ENCODE measurements around the gene RGSL1.
A peak's percentile ranks its signal among the peaks of the same experiment; 100 is the strongest.

The RGSL1 gene

GRCh38 chr1:182552527-182552926 lies 102.6 kb downstream of the RGSL1 start:
- DNase-seq, result no peak

GRCh38 chr1:182555493-182555892 lies 105.5 kb downstream of the RGSL1 start:
- no peak for DNase-seq

- DNase-seq, result no peak
These were observed 106.3 kb downstream of the RGSL1 start for GRCh38 chr1:182556279-182556678.

- DNase-seq, result no peak
These were observed 110.5 kb downstream of the RGSL1 start for GRCh38 chr1:182560392-182560984.

- no peak for DNase-seq
These were observed 111.5 kb downstream of the RGSL1 start for GRCh38 chr1:182561456-182561855.

- no peak for DNase-seq
These were observed 113.1 kb downstream of the RGSL1 start for GRCh38 chr1:182563095-182563494.

- no peak for DNase-seq
These were observed 114.6 kb downstream of the RGSL1 start for GRCh38 chr1:182564406-182565004.

GRCh38 chr1:182565537-182565936 lies 115.6 kb downstream of the RGSL1 start:
- no peak for DNase-seq

GRCh38 chr1:182567629-182568028 lies 117.7 kb downstream of the RGSL1 start:
- no peak for DNase-seq

- no peak for DNase-seq
These were observed 118.8 kb downstream of the RGSL1 start for GRCh38 chr1:182568647-182569284.

GRCh38 chr1:182569939-182570610 lies 120.1 kb downstream of the RGSL1 start:
- no peak for DNase-seq

GRCh38 chr1:182570611-182570970 lies 120.6 kb downstream of the RGSL1 start:
- no peak for DNase-seq

- no peak for DNase-seq
These were observed 124.2 kb downstream of the RGSL1 start for GRCh38 chr1:182574156-182574555.

- DNase-seq, result no peak
These were observed 125.7 kb downstream of the RGSL1 start for GRCh38 chr1:182575540-182576149.

GRCh38 chr1:182580736-182581135 lies 130.8 kb downstream of the RGSL1 start:
- DNase-seq, result no peak

GRCh38 chr1:182584746-182585145 lies 134.8 kb downstream of the RGSL1 start:
- DNase-seq, result no peak

GRCh38 chr1:182586380-182586779 lies 136.4 kb downstream of the RGSL1 start:
- no peak for DNase-seq

GRCh38 chr1:182587093-182587492 lies 137.1 kb downstream of the RGSL1 start:
- DNase-seq, result no peak

GRCh38 chr1:182587666-182588499 lies 137.9 kb downstream of the RGSL1 start:
- no peak for DNase-seq

- DNase-seq, result peak; percentile 70 to 73
These were observed 138.8 kb downstream of the RGSL1 start, which contains the start of gene RNASEL for GRCh38 chr1:182588500-182589396. RNASEL (minus strand) TSS chr1:182589256; CDS start chr1:182586806, 2,450 bp downstream.

GRCh38 chr1:182589520-182589919 lies 139.6 kb downstream of the RGSL1 start:
- DNase-seq, result no peak
